Mucosa of stomach (tissue), 1 donor: ENCODE data around the gene IL1F10.

Experiments used
- H3K27me3 ChIP-seq: one replicate; pipeline ENCODE4 v1.7.0; 2013; ENCODE audit warnings: mild to moderate bottlenecking, low read length; ENCODE audit not compliant: control insufficient read depth, insufficient read depth
- H3K36me3 ChIP-seq: one replicate; pipeline ENCODE4 v1.7.0; 2013; ENCODE audit warnings: low read length; ENCODE audit not compliant: control insufficient read depth, insufficient read depth
- H3K4me1 ChIP-seq: one replicate; pipeline ENCODE4 v1.7.0; 2013; ENCODE audit warnings: mild to moderate bottlenecking, low read length; ENCODE audit not compliant: control insufficient read depth, insufficient read depth
- H3K4me3 ChIP-seq: one replicate; pipeline ENCODE4 v1.7.0; 2013; ENCODE audit warnings: low read length
- H3K9ac ChIP-seq: one replicate; pipeline ENCODE4 v1.7.0; 2013; ENCODE audit warnings: mild to moderate bottlenecking, low read length, moderate library complexity
- H3K9me3 ChIP-seq: one replicate; pipeline ENCODE4 v1.7.0; 2013; ENCODE audit warnings: mild to moderate bottlenecking, low read length, moderate library complexity; ENCODE audit not compliant: control insufficient read depth
- donor health status: Pancreatic carcinoma.

IL1F10 gene

DNA sequence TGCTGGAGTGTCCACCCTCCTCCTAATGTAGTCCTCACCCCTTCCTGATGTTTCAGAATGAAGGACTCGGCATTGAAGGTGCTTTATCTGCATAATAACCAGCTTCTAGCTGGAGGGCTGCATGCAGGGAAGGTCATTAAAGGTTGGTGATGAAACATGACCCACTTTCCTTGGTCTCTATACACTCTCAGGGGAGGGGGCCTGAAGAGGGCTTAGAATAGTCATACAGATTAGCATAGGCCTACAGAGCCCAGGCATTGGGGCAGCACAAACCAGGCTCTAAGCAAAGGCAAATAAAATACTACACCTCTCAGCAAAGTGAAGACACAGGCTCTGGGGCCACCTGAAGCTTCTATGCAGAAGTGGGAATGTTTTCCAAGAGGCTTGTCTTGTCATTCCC is 7.0 kb upstream of the IL1F10 start:
- no peaks in the 10 kb centered on the region for H3K27me3 ChIP-seq
- no peak overlapping the region for H3K4me3 ChIP-seq
- no peak overlapping the region for H3K9ac ChIP-seq

DNA sequence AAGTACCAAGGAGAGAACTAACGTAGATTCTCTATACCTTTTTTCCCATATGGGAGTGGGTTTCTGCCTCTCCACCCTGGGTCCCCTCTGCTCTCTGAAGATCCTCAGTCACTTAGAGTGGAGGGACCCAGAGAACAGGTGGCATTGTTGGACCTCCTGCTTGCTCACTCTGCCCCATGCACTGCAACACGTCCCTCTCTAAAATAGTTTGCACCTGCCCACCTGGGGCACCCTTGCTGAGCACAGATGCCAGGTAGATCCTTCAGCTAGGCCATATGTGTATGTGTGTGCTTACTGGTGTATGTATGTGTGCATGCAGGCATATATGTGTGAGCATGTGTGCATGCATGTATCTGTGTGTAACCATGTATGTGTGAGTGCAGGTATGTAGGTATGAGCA is 6.5 kb upstream of the IL1F10 start:
- H3K36me3 ChIP-seq, result no peaks in the 10 kb centered on the region
- H3K9me3 ChIP-seq, result no peaks in the 10 kb centered on the region
- no peak overlapping the region for H3K4me3 ChIP-seq
- no peak overlapping the region for H3K9ac ChIP-seq
- no peaks in the 10 kb centered on the region for H3K27me3 ChIP-seq
- H3K4me1 ChIP-seq, result no peaks in the 10 kb centered on the region

More for the DNA sequence above, 7.0 kb upstream of the IL1F10 start:
- H3K4me1 ChIP-seq, result no peaks in the 10 kb centered on the region
- no peaks in the 10 kb centered on the region for H3K36me3 ChIP-seq
- no peaks in the 10 kb centered on the region for H3K9me3 ChIP-seq

DNA sequence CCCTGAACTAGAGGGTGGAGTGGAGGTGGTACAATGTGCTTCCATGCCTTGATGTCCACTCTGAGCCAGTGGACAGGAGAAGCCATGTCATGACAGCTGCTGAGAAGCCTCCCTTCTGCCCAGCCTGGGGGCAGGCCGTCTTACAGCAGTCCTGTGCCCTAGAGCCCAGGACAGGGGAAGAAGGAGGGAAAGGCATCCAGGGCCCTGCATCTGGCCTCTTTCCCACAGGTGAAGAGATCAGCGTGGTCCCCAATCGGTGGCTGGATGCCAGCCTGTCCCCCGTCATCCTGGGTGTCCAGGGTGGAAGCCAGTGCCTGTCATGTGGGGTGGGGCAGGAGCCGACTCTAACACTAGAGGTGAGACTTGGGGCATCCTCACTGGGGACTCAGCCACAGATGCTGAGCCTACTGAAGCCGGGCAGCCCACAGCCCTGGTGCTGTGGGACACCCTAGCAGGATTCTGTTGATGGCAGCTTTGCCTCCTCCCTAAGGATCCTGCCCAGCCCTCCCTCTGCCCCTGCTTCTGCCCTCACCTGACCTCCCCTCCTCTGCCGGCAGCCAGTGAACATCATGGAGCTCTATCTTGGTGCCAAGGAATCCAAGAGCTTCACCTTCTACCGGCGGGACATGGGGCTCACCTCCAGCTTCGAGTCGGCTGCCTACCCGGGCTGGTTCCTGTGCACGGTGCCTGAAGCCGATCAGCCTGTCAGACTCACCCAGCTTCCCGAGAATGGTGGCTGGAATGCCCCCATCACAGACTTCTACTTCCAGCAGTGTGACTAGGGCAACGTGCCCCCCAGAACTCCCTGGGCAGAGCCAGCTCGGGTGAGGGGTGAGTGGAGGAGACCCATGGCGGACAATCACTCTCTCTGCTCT is 5.6 kb upstream of the IL1F10 start:
- Histone ChIP-seq H3K4me1 (no peaks in the 10 kb centered on the region), H3K9ac (no peak overlapping the region), H3K36me3 (no peaks in the 10 kb centered on the region), H3K9me3 (no peaks in the 10 kb centered on the region), H3K27me3 (no peaks in the 10 kb centered on the region), H3K4me3 (no peak overlapping the region)

- Histone ChIP-seq H3K9me3 (no peaks in the 10 kb centered on the region), H3K9ac (no peak overlapping the region)
Observed at GRCh38 chr2:113064281-113064680, 3.5 kb upstream of the IL1F10 start.

DNA sequence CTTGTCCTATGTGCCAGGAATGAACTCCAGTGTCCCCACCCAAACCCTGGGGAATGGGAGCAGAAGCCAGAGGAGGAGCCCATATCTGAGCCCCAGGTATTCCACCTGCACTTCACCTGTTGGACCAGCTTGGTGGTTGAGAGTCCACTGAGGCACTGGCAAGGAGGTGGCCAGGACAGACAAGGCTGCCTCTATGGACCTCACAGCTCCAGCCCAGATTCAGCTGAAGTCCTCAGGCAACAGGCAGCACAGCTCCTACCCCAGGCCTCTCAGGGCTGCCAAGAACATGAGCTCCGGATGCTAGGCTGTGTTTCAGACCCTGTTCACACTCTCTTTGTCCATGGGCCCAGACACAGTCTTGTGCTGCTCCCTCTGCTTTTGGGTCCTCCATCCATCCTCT is 2.9 kb upstream of the IL1F10 start:
- H3K9me3 ChIP-seq, result no peaks in the 10 kb centered on the region
- H3K9ac ChIP-seq, result no peak overlapping the region

More at GRCh38 chr2:113064281-113064680, 3.5 kb upstream of the IL1F10 start:
- no peak overlapping the region for H3K4me3 ChIP-seq
- no peaks in the 10 kb centered on the region for H3K36me3 ChIP-seq
- H3K27me3 ChIP-seq, result no peaks in the 10 kb centered on the region
- H3K4me1 ChIP-seq, result no peaks in the 10 kb centered on the region

GRCh38 chr2:113068249-113068648 is 479 bp downstream of the IL1F10 start:
- Histone ChIP-seq H3K9me3 (no peaks in the 10 kb centered on the region), H3K4me1 (no peaks in the 10 kb centered on the region), H3K9ac (no peak overlapping the region), H3K27me3 (no peaks in the 10 kb centered on the region), H3K36me3 (no peaks in the 10 kb centered on the region), H3K4me3 (no peak overlapping the region)

More for the DNA sequence above, 2.9 kb upstream of the IL1F10 start:
- no peak overlapping the region for H3K4me3 ChIP-seq
- no peaks in the 10 kb centered on the region for H3K36me3 ChIP-seq
- H3K4me1 ChIP-seq, result no peaks in the 10 kb centered on the region
- no peaks in the 10 kb centered on the region for H3K27me3 ChIP-seq

GRCh38 chr2:113068706-113069485 is 1.1 kb downstream of the IL1F10 start:
- H3K36me3 ChIP-seq, result no peaks in the 10 kb centered on the region
- H3K4me1 ChIP-seq, result no peaks in the 10 kb centered on the region
- no peaks in the 10 kb centered on the region for H3K9me3 ChIP-seq
- H3K9ac ChIP-seq, result no peak overlapping the region
- no peak overlapping the region for H3K4me3 ChIP-seq
- H3K27me3 ChIP-seq, result no peaks in the 10 kb centered on the region

DNA sequence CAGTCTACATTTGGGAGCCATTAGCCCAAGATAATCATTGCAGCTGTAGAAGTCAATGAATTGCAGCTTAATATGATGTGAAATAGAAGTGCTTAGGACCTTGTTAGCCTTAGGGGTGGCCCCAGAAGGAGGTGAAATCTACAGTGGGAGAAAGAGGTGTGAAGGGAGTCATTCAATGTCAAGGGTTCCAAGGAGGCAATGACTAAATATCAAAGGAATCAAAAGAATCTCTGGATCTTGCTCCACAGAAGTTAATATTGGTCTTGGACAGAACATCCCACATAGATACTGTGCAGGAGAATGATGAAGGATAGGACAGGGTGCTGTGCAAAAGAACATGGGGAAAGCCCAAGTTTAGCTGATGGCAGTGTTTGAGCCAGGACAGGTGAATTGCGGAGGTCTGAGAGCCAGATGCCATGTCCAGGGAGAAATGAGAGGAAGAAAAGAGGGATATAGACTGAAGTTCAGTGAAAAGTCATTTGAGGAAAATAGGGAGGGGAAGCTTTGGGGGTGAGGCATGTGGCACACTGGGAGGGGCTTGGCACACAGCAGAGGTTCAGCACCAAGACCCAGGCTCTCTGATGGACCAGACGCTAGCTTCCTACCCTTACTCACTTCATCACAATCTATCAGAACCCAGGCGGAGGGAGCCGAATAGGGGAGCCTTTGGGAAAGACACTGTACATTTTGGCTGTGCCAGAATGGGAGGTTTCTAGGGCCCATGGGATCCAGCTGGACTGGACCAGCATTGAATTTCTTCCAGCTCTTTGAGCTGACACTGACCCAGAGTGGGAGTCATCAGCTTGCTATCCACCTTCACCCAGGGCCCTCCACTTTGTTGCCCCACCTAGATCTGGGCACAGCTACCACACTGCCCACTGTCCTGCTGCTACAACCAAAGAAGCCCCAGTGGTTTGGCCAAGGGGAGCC is 2.2 kb downstream of the IL1F10 start:
- no peaks in the 10 kb centered on the region for H3K4me1 ChIP-seq
- no peaks in the 10 kb centered on the region for H3K27me3 ChIP-seq
- no peaks in the 10 kb centered on the region for H3K36me3 ChIP-seq
- no peaks in the 10 kb centered on the region for H3K9me3 ChIP-seq
- no peak overlapping the region for H3K4me3 ChIP-seq
- H3K9ac ChIP-seq, result no peak overlapping the region

DNA sequence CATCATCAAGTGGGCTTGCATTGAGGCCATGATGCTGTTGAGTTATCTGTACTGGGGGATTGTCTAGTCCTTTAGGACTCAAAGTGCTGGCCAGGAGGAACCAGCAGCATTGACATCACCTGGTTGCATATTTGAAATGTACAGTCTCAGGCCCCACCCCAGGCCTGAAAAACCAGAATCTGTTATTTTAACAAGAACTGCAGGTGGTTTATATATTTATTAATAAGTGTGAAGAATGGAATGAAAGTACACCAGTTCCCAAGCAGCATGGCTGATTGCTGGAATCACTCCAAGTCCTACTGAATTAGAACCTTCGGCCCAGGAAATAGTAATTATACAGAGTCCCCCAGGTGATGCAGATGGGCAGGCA is 2.8 kb downstream of the IL1F10 start:
- H3K36me3 ChIP-seq, result no peaks in the 10 kb centered on the region
- no peaks in the 10 kb centered on the region for H3K4me1 ChIP-seq
- no peaks in the 10 kb centered on the region for H3K27me3 ChIP-seq
- H3K9me3 ChIP-seq, result no peaks in the 10 kb centered on the region
- H3K9ac ChIP-seq, result no peak overlapping the region
- H3K4me3 ChIP-seq, result no peak overlapping the region

- no peak overlapping the region for H3K4me3 ChIP-seq
- no peaks in the 10 kb centered on the region for H3K9me3 ChIP-seq
- H3K36me3 ChIP-seq, result no peaks in the 10 kb centered on the region
- H3K9ac ChIP-seq, result no peak overlapping the region
- no peaks in the 10 kb centered on the region for H3K27me3 ChIP-seq
- H3K4me1 ChIP-seq, result peaks cover 15% of the 10 kb centered on the region
Observed at GRCh38 chr2:113072584-113072983, 4.8 kb downstream of the IL1F10 start.

- no peaks in the 10 kb centered on the region for H3K27me3 ChIP-seq
- no peaks in the 10 kb centered on the region for H3K9me3 ChIP-seq
- no peak overlapping the region for H3K9ac ChIP-seq
- no peaks in the 10 kb centered on the region for H3K36me3 ChIP-seq
- no peak overlapping the region for H3K4me3 ChIP-seq
- H3K4me1 ChIP-seq, result peaks cover 22% of the 10 kb centered on the region
Observed at GRCh38 chr2:113073325-113073834, 5.6 kb downstream of the IL1F10 start.
